K562 (cell line): Measurements from ENCODE around the gene MIDN. TPM values are rescaled to one million over a fixed set of nuclear protein-coding genes. Genes with fewer than 3 reads are reported as not detected.

Experiments
- BACH1 ChIP-seq: fragments of 200-800 bp; sonication (Bioruptor generic); IDR thresholded peaks from 2 replicates; pipeline ENCODE4 v1.6.1; 2016; ENCODE audit warnings: missing genetic modification characterization, missing compliant biosample characterization
- CEBPB ChIP-seq: fragments of 450-650 bp; IDR thresholded peaks from 2 replicates; pipeline ENCODE4 v1.6.1; 2016; ENCODE audit warnings: missing genetic modification characterization, missing compliant biosample characterization
- DPF2 ChIP-seq: fragments of 450-650 bp; IDR thresholded peaks from 2 replicates; pipeline ENCODE4 v1.6.1; 2016
- FOXK1 ChIP-seq: sonication (generic); formaldehyde crosslinking; IDR thresholded peaks from 2 replicates; pipeline ENCODE4 v1.8.0; 2022; ENCODE audit warnings: missing genetic modification reagents, mild to moderate bottlenecking, borderline replicate concordance
- HDAC1 ChIP-seq, 2 experiments: fragments of 450-650 bp; IDR thresholded peaks; 2 replicates each; pipeline ENCODE4 v1.6.1; 2016 to 2017; ENCODE audit warnings: inconsistent platforms in 1 of 2, mild to moderate bottlenecking in 1 of 2, moderate library complexity in 1 of 2
- IRF1 ChIP-seq: sonication (generic); formaldehyde crosslinking; IDR thresholded peaks from 2 replicates; pipeline ENCODE4 v1.8.0; 2022; ENCODE audit warnings: missing genetic modification reagents, mild to moderate bottlenecking, borderline replicate concordance
- KAT7 ChIP-seq: sonication (generic); formaldehyde crosslinking; IDR thresholded peaks from 2 replicates; pipeline ENCODE4 v1.8.0; 2022; ENCODE audit warnings: missing genetic modification reagents, mild to moderate bottlenecking, borderline replicate concordance
- L3MBTL2 ChIP-seq: fragments of 450-650 bp; IDR thresholded peaks from 2 replicates; pipeline ENCODE4 v1.6.1; 2016; ENCODE audit warnings: mild to moderate bottlenecking, moderate library complexity
- MCM2 ChIP-seq: fragments of 450-650 bp; IDR thresholded peaks from 2 replicates; pipeline ENCODE4 v1.6.1; 2017; ENCODE audit warnings: low read depth, mild to moderate bottlenecking
- MCM5 ChIP-seq: fragments of 450-650 bp; IDR thresholded peaks from 2 replicates; pipeline ENCODE4 v1.6.1; 2016; ENCODE audit warnings: low read depth
- MCM7 ChIP-seq, 2 experiments: fragments of 450-650 bp; IDR thresholded peaks; 2 replicates each; pipeline ENCODE4 v1.6.1; 2016 to 2018
- RFX5 ChIP-seq: IDR thresholded peaks from 2 replicates; pipeline ENCODE4 v1.6.1; 2011; ENCODE audit warnings: low read depth, mild to moderate bottlenecking, improper control_type of control experiment, low read length
- RREB1 ChIP-seq: fragments of 250-450 bp; sonication (Bioruptor Pico); IDR thresholded peaks from 2 replicates; pipeline ENCODE4 v1.4.0; 2020
- ZBTB11 ChIP-seq, 3 experiments: fragments of 200-800 bp in 1 of 3; fragments of 250-450 bp in 1 of 3; fragments of 450-650 bp in 1 of 3; sonication (Bioruptor Pico) in 1 of 3; sonication (Bioruptor generic) in 1 of 3; formaldehyde crosslinking in 1 of 3; IDR thresholded peaks; 2 replicates each; pipeline versions ENCODE4 v1.6.1 to v1.8.0; 2016 to 2022; ENCODE audit warnings: mild to moderate bottlenecking in 2 of 3, missing genetic modification characterization in 2 of 3, missing compliant biosample characterization in 1 of 3, moderate library complexity in 1 of 3
- ZNF232 ChIP-seq: sonication (generic); formaldehyde crosslinking; IDR thresholded peaks from 2 replicates; pipeline ENCODE4 v1.8.0; 2022; ENCODE audit warnings: mild to moderate bottlenecking, missing genetic modification reagents
- ZNF75A ChIP-seq: fragments of 450-650 bp; formaldehyde crosslinking; IDR thresholded peaks from 2 replicates; pipeline ENCODE4 v1.4.0; 2020; ENCODE audit warnings: mild to moderate bottlenecking
- polyA plus RNA-seq, 8 experiments: library from polyadenylated mRNA; depleted of rRNA in 4 of 8; stranded (reverse) in 5 of 8; unstranded in 3 of 8; fragments of >200 nt; fragmentation: Nextera tagmentation in 2 of 8; fragmentation: Illumina TruSeq in 1 of 8; extraction: Ambion mirVana in 2 of 8; extraction: Trizol in 1 of 8; gene quantifications; 2 replicates each; pipeline versions ENCODE4 v1.2.1 to v1.2.3, GENCODE V29; 2011 to 2014; ENCODE audit warnings: inconsistent platforms in 1 of 8, missing spikeins in 1 of 8
- total RNA-seq, 7 experiments: library from RNA; depleted of rRNA in 6 of 7; stranded (reverse); fragments of >200 nt in 6 of 7; fragmentation: Illumina TruSeq in 2 of 7; extraction: Trizol in 2 of 7; gene quantifications; 2 replicates each; pipeline versions ENCODE4 v1.2.1 to v1.2.3, GENCODE V29; 2011 to 2021; ENCODE audit warnings: low replicate concordance in 1 of 7
- TF ChIP-seq, protein P1 (sequence below): sonication (generic); formaldehyde crosslinking; IDR thresholded peaks from 2 replicates; pipeline ENCODE4 v1.5.0; 2020; ENCODE audit warnings: missing genetic modification reagents

Gene MIDN
- total and polyA plus RNA-seq, 9 of the 15 experiments (the other 6 are each of a cell fraction or from before 2014, with no cell fraction given), result 0.17 to 120 (median 10.1) TPM

DNA sequence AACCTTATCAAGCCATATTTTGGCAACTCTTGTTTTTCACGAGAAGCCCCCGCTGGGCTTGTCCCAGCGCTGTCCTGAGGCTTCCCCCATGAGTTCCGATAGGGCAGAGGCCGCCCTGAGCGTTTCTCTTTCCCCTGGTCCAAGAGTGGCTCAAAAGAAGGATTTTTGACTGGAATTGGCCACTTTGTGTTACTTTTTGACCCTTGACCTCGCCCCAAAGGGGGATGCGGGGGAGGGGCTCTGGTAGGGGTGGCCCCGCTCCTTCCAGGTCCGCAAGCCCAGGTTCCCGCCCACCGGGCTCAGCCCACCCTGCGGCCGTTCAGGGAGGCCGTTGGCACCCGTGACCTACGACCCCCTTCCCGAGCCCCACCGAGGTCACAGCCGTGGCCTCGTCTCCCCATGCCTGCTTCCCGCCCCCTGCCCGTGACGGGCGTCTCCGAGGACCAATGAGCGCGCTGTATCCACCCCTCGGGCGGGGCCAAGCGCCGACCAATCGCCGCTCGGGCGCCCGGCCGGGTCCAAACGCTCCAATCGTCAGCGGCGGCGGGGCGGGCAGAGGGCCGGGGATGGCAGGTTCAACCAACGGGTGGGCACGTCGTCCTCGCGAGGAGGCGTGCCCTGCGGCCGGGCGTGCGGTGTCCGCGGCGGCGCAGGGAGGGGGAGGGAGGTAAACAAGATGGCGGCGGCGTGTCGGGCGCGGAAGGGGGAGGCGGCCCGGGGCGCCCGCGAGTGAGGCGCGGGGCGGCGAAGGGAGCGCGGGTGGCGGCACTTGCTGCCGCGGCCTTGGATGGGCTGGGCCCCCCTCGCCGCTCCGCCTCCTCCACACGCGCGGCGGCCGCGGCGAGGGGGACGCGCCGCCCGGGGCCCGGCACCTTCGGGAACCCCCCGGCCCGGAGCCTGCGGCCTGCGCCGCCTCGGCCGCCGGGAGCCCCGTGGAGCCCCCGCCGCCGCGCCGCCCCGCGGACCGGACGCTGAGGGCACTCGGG lies 43.0 kb upstream of the MIDN start, which contains the start of gene STK11 (continued):
- TF ChIP-seq BACH1 (tag), result no peak
- TF ChIP-seq CEBPB (tag), result no peak
- TF ChIP-seq KAT7 (CRISPR knock-in tag), result no peak
- no peak for TF ChIP-seq ZNF232 (CRISPR knock-in tag)
- no peak for TF ChIP-seq ZNF75A (CRISPR knock-in tag)
- no peak for TF ChIP-seq FOXK1 (CRISPR knock-in tag)
- TF ChIP-seq, protein P1, sequence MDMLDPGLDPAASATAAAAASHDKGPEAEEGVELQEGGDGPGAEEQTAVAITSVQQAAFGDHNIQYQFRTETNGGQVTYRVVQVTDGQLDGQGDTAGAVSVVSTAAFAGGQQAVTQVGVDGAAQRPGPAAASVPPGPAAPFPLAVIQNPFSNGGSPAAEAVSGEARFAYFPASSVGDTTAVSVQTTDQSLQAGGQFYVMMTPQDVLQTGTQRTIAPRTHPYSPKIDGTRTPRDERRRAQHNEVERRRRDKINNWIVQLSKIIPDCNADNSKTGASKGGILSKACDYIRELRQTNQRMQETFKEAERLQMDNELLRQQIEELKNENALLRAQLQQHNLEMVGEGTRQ (CRISPR knock-in tag), result no peak
- TF ChIP-seq IRF1, result no peak
- no peak for TF ChIP-seq DPF2
- no peak for TF ChIP-seq MCM5
- peak; percentile 88 for TF ChIP-seq L3MBTL2
- TF ChIP-seq HDAC1 (IDR thresholded peaks at IDR 0.05), result no peak
- no peak for TF ChIP-seq MCM7 (IDR thresholded peaks at IDR 0.05)
- TF ChIP-seq MCM2, result no peak
- TF ChIP-seq RREB1 (CRISPR knock-in tag), result peak; percentile 84; the same call in 1 of the 2 replicates
- TF ChIP-seq ZBTB11 (CRISPR knock-in tag; IDR thresholded peaks at IDR 0.05), result no peak; a peak in 1 of 6 replicates
- no peak for TF ChIP-seq RFX5
